HG02870 (cell line): Measurements from ENCODE around the gene SMARCA2.

Experiments
- ATAC-seq: cut with Tn5 transposase; IDR thresholded peaks from one replicate; pipeline ENCODE4 v1.9.1; 2021; ENCODE audit warnings: mild to moderate bottlenecking, moderate library complexity; ENCODE audit not compliant: unreplicated experiment

SMARCA2 gene

DNA sequence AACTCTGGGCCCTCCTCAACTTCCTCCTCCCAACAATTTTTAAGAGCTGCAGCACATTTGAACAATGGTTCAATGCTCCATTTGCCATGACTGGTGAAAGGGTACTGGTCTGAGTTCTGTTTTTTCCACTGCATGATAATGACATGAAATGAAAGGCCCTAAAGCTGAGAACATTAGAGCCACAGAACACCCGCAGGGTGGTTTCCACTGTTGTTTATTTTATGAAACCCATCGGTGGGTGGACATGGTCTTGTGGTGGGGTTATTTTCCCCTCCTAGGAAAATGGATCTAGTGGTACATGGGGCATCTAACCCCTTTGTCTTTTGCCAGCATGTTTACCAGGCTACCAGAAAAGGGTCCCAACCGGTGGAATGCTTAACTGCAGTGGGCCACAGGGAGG, 71.8 kb downstream of the SMARCA2 start:
- ATAC-seq, result peak; percentile 56

DNA sequence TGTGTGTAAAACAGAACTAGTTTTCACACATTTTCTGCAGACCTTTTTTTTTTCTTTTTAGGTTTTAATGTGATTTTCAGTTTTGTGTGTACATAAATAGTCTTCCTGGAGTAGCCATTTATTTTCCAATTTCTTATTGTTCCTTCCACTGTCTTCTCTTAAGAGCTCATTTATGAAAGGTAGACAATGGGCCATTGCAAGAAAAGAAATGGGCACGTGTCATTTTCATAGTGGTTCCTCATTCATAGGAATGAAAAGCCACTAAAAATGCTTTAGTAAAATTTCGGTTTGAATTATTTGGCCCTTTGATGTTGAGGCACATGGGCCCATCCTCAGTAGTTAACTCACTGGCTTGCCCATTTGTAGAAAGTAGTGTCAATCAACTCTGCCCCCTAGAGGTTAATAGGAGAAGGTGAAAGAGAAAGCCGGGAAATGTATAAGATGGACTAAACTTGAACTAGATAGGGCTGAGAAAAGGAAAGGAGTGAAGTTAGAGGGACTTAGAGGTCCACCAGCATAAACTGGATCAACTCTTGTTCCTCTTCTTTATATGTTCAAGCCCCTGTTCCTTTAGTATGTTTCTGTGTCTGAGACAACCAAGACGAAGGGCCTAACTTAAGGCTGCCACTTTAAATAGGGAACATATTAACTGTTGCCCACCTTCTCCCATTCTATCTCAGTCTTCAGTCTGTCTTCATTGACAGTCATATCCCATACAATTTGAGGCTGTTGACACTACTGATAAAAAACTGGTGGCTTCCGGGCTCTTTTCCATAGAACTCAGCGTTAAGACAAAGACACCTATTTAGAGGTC, 72.6 kb downstream of the SMARCA2 start:
- ATAC-seq, result peak; percentile 82

DNA sequence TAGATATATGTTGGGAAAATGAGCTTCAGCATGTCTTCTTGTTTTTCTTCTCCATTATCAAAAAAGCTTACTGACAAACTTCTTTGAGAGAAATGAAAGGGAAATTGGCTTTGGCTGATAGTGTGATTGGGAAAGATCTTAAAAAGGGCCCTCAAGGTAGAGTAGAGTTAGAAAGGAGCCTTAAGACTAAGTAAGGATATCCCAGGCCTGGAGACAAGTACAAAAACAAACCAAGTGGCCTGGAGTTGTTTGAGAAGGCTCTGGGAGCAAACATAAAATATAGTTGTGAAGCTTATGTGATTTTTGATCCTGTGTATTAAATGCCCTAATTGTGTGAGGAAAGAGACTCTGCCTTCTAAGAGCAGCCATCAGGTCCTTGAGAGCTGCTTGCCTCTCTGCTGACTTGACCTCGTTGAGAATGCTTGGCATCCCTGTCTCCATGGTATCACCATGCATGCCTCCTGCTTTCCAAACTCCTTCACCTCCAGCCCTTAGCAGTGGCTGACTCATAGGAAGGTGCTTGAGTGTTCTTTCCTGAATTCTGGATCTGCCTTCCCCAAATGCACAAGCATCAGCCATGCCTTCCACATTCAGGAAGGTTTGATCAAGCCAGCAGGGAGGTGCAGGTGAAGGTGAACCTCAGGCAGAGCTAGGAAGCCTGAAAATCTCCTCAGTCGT, 78.9 kb downstream of the SMARCA2 start:
- no peak for ATAC-seq

DNA sequence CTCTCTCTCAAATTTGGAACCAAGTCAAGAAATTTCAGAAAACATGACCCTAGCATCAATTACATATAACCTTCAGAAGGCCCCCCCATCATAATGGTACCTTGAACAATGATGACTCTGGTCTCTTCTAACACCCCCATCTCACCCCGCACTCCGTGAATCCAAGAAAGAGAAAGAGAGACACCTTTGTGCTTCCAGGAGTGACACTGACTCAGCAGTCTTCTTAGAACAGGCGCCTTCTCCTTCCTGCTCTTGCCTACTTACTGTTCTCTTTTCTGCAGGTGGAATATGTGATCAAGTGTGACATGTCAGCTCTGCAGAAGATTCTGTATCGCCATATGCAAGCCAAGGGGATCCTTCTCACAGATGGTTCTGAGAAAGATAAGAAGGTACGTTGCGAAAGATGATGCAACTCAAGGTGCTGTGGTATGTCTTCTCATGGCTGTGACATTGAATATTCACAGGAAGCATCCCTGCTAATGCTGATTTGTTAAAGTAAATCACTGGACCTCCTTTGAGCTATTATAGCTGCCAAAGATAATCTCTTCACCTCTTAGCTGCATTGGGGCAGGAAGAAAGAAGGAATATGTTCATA, 81.3 kb downstream of the SMARCA2 start:
- ATAC-seq, result no peak

DNA sequence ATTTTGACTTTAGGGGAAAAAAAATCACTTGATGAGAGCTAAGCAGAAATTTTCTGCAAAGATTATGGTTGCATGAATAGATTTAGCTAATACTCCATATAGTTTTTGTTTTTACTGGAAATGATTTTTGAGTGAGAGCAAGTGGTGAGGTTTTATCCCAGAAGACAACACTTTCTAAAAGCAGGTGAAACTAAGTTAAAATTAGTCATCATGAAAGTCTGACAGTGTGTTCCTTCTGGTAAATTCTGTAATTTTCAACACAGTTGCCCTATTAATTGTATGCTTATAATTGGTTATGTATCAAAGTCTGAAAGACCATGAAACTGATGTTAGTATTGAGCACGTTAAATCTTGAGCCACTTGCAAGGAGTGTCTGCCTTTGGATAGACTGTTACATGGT, 91.5 kb downstream of the SMARCA2 start:
- ATAC-seq, result no peak

DNA sequence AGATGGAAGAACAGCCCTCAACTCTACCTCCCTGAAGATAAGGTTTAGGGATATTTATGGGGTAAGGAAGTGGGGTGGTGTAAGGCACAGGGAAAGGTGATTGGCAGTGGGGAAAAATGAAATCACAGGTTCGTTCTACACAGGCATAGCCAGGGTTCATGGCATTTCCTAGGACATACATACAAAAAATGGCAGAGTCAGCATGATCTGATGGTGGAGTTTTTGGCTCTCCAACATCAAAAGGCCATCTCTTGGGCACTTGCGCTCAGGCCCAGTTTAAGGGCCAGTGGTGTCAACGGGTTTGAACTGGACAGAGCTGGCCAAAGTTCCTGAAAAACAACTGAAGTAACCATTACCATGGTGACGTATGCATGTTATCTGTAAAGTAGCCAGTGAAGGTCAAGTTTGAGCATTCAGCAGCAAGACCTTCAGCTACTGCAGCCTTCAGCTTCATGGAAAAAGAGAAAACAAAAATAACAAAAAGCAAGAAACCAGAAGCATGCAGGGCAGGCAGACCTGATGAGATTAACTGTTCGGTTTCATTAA, 92.8 kb downstream of the SMARCA2 start:
- no peak for ATAC-seq

DNA sequence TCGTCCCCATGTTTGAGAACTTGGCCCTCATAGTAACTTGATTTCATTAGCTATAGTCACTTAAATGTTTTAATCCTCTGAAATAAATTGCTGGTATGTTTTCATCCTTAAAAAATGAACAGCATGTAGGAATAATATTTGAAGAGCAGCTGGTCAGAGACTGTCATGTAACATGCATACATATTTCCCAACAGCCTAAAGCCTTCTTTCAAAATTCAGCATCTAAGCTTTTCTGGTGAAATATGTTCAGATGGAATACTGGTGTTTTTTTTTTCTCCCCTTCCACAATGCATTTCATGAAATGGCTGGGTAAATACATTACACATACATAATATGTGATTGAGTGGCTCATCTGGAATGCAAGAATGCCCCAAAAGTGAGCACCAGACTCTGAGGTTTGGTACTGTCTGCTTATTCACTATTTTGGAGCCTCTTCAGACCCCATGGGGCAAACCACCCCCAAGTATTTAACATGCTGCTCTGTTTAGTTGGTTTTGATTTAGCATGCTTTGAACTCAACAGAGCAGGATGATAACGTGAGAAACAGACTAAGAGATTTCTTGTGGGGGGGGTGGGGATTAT, 94.0 kb downstream of the SMARCA2 start:
- no peak for ATAC-seq

DNA sequence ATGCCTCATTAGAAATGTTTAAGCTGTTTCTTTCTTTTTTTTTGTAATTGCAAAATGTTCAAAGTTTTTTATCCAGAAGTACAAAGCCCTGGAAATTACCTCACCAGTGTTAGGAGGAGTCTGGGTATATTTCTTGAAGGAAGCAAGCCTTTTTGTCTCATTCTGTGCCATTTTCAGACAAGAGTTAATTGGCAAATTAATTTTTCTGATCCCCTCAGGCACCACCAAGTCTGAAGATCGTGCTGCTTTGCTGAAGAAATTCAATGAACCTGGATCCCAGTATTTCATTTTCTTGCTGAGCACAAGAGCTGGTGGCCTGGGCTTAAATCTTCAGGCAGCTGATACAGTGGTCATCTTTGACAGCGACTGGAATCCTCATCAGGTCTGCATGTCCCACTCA, 94.9 kb downstream of the SMARCA2 start:
- no peak for ATAC-seq

DNA sequence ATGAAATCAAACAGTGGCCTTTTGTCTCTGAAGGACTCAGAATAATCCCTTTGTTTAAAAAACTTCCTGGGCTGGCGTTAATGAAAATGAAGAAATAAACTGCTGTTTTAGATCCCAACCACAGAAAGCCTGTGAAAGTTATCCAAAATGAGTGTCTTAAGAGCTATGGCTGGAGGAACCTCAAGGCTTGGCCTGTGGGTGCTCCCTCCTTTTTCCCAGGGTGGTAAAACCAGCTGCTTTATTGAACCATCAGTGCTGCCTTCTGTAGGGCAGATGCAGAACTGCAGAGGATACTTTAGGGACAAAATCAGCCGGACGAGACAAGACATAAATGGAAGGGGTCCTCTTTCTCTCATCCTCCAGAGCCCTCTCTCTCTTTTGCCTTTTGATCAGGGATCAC, 100.9 kb downstream of the SMARCA2 start:
- no peak for ATAC-seq

DNA sequence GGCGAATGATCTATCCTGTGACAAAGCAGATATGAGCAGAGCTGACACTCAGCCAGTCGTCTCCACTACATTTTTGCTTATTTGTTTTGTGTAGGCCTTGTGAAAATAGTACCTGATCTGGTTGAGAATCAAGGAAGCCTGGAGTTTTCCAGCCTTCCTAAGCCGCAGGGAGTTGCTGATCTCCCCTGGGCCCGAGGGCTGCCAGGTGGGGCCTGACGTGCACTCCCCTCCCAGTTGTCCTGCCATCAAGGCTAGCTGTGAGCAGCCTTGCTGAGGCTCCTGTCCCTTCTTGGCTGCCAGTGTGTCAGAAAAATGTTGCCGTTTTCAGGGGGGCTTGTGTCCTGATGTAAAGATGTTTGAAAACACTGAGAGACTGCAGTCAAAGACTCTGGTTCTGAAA, 102.4 kb downstream of the SMARCA2 start:
- no peak for ATAC-seq

DNA sequence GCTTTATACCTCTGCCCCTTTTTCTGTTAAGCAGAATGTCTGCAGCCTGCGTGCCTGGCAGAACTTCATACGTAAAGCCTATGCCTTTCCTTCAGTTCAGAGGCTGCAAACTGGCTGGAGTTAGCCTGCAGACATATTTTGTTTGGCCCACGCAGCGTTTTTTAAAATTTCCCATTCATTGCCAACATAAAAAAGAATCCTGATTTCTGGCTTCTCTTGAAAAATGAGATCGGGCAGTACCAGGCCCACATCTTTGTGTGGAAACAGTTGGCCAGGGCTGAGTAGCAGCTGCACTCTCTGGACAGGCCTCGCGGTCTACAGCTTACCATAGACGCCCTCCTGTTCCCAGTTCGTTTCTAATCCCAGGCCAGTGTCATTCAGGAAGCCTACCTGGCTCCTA, 104.4 kb downstream of the SMARCA2 start:
- no peak for ATAC-seq

DNA sequence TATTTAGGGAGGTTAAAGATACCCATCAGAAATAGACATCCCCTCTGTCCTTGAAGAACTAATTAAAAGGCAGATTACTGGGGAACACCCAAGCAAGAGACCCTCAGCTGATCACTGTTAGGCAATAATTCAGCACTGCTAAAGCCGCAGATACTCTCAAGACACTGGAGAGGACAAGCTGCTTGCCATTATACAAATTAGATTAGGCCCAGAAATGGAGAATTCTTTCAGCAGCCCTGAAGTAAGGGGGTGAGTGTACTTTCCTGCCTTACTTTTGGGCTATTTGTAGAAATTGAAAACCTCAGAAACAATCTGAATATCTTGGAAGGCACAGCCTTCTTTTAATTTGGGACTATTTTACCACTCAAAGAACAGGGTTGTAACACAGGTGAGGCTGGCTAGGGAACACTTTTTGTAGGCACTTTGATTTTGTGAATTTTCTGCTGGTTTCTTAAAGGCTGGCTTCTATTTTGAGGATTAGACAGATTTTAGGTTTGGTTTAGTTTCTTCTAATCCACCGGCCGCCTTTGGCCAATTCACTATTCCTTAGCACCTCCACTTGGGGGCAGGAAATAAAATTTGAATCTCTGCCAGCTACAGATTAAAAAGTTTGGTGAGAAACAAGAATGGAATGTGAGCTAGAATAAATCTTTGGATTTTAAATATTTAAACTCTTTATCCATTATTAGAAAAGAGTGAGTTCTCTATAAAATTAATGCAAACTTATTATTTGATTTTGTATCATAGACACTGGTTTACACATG, 106.0 kb downstream of the SMARCA2 start:
- no peak for ATAC-seq

DNA sequence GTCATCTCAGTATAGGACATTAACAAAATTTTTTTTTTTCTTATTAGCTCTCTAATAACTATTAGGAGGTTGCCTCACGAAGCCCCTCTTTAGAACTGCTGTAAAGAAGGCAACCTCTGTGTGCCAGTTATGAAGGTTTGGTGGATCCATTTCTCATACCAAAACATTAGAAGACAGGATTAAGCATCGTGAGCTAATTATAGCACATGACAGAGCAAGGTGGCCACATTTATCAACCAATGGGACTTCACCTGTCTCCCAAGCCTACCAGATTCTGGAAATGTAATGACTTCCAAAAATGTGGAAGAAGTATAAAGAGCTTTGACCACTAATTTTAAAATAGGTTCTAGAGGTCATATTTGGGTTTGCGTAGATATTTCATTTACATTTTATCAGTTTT, 107.2 kb downstream of the SMARCA2 start:
- no peak for ATAC-seq

DNA sequence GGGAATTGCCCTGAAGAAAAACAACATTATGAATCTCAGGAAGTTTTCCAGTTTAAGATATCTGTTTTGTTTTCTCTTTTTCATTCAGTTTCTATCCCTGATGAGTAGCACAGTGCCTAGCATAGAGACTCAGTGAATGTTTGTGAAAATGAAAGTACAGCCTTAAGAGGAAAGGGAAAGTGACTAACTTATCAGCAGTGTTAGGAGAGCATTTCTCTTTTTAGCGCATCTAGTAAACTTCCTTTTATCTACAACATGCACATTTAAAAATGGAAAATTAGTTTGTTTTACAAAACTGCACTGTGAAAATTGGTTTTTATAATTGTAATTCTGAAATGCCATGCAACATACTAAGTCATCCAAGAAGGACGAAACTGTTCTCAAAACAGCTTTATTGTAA, 110.8 kb downstream of the SMARCA2 start:
- peak; percentile 94 for ATAC-seq

DNA sequence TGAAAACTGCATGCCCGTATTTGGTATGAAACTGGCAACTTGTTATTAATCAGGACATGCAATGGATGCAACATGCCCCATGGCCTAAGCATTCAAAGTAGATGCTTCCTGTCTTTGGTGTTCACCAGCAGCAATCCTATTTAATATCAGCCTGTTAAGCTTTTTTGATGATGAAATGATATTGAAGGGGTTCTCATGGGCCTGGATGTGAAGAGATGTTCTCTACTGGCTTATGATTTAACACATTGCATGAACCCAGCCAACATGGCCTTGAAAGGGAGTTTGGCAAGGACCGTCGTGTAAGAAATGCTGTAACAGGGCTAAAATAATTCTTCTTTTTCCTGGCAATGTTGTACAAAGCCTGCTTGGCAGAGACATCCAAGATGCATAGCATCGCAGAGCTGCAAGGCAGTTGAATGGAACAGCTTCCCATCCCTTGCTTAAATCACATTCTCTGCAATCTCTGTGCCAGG, 111.2 kb downstream of the SMARCA2 start:
- ATAC-seq, result peak; percentile 16

DNA sequence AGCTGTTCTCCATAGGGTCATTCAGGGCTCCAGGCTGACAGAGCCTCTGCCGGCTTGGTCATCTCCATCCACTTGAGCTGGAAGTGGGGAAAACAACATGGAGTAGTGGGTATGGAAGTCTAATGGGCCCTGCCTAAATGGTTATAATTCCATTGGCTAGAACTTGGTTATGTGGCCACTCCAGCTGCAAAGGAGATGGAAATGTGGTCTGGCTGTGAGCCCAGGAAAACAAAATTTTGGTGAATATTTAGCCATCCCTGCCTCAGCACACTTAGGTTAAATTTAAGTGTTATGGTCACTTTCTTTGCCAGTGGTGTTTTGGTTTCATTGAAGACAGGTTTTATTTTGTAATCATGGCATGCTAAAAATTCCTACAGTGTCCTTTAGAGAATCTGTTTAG, 112.3 kb downstream of the SMARCA2 start:
- ATAC-seq, result no peak

DNA sequence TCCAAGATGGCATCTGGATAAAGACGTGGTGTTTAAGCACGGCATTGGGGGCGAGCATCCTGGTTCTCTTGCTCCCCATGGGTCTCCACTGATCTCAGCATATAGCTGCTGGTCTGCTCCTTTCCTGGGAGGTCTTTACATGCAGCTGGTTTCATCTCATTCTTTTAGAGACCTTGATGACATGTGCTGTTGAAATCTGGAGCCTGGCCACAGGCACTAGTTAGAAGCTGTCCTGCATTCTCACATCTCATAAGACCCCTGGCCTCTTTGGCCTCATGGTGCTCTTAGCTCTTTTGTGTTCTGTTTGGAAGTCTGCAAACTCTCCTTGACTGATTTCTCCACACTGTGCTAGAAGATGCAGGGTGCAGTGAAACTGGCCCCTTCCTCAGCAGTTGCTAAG, 113.0 kb downstream of the SMARCA2 start:
- no peak for ATAC-seq

DNA sequence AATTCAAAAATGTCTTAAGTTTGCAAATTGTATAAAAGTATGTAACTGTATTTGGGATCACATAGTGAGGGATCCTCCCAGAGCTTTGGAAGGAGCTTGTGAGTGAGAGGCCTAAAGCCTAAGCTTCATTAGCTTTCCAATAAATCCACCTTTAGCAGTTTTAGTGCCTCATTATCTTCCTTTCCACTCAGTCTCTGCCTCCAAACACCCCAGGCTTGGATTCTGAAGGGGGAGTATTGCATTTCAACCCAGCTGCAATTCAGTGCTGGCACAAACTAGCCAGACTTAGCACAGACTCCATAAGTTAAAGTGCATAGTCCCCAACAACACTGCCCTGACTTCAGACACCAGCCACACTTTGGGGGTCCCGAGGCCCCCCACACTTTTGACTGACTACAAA, 113.5 kb downstream of the SMARCA2 start:
- ATAC-seq, result no peak

DNA sequence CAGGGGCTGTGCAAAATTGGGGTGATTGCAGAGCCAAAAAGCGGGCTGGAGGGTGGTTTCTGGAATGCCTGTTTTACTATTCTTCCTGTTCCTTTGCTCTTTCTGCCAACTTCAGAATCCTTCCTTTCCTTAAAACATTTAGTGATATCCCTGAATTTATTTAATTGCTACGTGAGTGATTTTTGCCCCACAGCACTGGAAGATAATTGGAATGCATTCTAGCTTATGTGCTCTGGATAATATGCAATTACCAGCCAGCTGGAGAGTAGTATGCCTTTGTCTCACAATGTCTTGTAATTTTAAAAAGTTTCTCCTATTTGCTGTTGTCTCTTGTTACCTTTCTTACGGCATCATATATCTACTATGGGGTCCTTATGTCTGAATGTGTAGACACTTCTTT, 115.8 kb downstream of the SMARCA2 start:
- no peak for ATAC-seq

DNA sequence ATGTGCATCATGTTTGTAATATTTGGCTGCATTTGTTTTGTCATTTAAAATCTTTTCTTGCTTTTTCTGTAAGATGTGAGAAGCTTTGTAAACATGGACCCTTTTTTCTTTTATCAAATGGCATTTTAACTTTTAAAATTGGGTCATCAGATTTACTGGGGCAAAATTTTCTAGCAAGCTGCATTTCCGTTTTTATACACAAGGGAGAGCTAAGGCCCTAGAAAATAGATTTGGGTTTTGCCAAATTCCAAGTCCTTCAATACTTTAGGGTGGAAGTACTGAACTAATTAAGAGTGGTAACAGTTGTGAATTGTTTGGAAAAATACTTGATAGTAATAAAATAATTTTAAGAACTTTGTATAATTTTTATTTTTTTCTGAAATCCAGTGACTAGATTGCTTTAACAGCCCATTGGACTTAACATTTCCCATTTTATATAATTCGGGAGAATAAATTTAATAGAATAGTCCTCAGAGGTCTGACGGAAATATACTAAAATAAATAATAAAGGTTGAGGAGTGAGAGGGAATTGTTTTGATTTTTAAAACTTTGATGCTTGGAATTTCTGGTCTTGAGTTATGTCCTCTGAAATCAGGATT, 117.4 kb downstream of the SMARCA2 start:
- no peak for ATAC-seq
